Measurements from ENCODE around the gene RBSN. TPM values are rescaled to one million over a fixed set of nuclear protein-coding genes. Genes with fewer than 3 reads are reported as not detected.

RBSN gene
- total and polyA plus RNA-seq, 2 experiments from 2014 or later: 10.6 to 26.5 TPM

DNA sequence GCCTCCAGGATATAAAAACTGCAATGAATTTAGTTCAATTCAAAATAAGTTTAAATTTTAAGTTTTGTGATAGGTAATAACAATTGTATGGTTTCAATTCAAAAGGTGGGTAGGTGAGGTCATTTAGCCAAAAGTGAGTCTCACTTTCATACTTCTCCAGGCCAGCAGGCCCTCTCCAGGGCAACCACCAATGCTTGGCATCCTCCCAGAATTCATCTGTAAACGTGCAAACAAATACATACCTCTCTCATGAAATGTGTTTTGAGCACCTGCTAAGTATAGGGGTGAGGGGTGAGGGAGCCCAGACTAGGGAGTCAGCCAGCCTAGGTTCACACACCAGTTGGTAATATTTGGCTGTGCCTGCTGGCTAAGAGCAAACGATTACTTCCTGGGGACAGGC, 22.0 kb upstream of the RBSN start:
- Histone ChIP-seq H3K27me3 (ENCODE audit: insufficient read depth) (no peaks in the 10 kb centered on the region), H3F3A (replicated peaks; ENCODE audit: low read depth) (no peaks in the 10 kb centered on the region), H3K4me2 (no peak overlapping the region), H3K4me3 (no peak overlapping the region), H4K20me1 (replicated peaks; ENCODE audit: insufficient read depth) (no peaks in the 10 kb centered on the region), H3K27ac (ENCODE audit: low read depth) (no peak overlapping the region), H3K79me2 (replicated peaks; ENCODE audit: insufficient read depth) (no peaks in the 10 kb centered on the region), H3K9me2 (ENCODE audit: insufficient read depth) (no peaks in the 10 kb centered on the region), H3K36me3 (ENCODE audit: insufficient read depth) (no peaks in the 10 kb centered on the region), H2AFZ (0 out of 2 replicates have a peak overlapping the region, but pooled peaks have one; percentile 28), H3K4me1 (ENCODE audit: insufficient read depth) (no peaks in the 10 kb centered on the region)
- peaks cover 2% of the 10 kb centered on the region; the same call in 1 of the 3 replicates for H3K9me3 Mint-ChIP-seq
- H3K4me1 Mint-ChIP-seq: no peaks in the 10 kb centered on the region
- no peak for DNase-seq (ENCODE audit: low spot score)
- TF ChIP-seq NANOG (IDR thresholded peaks at IDR 0.05; ENCODE audit: borderline replicate concordance): no peak
- no peak for TF ChIP-seq ZNF331 (CRISPR knock-in tag; IDR thresholded peaks at IDR 0.05; ENCODE audit: low read depth)
- TF ChIP-seq EZH2phosphoT487 (IDR thresholded peaks at IDR 0.05; ENCODE audit: unreplicated experiment): no peak
- no peak for TF ChIP-seq EZH2 (IDR thresholded peaks at IDR 0.05; ENCODE audit: low read depth, unreplicated experiment)
- TF ChIP-seq STAT1 (IDR thresholded peaks at IDR 0.05; ENCODE audit: unreplicated experiment): no peak
- TF ChIP-seq, protein P1, sequence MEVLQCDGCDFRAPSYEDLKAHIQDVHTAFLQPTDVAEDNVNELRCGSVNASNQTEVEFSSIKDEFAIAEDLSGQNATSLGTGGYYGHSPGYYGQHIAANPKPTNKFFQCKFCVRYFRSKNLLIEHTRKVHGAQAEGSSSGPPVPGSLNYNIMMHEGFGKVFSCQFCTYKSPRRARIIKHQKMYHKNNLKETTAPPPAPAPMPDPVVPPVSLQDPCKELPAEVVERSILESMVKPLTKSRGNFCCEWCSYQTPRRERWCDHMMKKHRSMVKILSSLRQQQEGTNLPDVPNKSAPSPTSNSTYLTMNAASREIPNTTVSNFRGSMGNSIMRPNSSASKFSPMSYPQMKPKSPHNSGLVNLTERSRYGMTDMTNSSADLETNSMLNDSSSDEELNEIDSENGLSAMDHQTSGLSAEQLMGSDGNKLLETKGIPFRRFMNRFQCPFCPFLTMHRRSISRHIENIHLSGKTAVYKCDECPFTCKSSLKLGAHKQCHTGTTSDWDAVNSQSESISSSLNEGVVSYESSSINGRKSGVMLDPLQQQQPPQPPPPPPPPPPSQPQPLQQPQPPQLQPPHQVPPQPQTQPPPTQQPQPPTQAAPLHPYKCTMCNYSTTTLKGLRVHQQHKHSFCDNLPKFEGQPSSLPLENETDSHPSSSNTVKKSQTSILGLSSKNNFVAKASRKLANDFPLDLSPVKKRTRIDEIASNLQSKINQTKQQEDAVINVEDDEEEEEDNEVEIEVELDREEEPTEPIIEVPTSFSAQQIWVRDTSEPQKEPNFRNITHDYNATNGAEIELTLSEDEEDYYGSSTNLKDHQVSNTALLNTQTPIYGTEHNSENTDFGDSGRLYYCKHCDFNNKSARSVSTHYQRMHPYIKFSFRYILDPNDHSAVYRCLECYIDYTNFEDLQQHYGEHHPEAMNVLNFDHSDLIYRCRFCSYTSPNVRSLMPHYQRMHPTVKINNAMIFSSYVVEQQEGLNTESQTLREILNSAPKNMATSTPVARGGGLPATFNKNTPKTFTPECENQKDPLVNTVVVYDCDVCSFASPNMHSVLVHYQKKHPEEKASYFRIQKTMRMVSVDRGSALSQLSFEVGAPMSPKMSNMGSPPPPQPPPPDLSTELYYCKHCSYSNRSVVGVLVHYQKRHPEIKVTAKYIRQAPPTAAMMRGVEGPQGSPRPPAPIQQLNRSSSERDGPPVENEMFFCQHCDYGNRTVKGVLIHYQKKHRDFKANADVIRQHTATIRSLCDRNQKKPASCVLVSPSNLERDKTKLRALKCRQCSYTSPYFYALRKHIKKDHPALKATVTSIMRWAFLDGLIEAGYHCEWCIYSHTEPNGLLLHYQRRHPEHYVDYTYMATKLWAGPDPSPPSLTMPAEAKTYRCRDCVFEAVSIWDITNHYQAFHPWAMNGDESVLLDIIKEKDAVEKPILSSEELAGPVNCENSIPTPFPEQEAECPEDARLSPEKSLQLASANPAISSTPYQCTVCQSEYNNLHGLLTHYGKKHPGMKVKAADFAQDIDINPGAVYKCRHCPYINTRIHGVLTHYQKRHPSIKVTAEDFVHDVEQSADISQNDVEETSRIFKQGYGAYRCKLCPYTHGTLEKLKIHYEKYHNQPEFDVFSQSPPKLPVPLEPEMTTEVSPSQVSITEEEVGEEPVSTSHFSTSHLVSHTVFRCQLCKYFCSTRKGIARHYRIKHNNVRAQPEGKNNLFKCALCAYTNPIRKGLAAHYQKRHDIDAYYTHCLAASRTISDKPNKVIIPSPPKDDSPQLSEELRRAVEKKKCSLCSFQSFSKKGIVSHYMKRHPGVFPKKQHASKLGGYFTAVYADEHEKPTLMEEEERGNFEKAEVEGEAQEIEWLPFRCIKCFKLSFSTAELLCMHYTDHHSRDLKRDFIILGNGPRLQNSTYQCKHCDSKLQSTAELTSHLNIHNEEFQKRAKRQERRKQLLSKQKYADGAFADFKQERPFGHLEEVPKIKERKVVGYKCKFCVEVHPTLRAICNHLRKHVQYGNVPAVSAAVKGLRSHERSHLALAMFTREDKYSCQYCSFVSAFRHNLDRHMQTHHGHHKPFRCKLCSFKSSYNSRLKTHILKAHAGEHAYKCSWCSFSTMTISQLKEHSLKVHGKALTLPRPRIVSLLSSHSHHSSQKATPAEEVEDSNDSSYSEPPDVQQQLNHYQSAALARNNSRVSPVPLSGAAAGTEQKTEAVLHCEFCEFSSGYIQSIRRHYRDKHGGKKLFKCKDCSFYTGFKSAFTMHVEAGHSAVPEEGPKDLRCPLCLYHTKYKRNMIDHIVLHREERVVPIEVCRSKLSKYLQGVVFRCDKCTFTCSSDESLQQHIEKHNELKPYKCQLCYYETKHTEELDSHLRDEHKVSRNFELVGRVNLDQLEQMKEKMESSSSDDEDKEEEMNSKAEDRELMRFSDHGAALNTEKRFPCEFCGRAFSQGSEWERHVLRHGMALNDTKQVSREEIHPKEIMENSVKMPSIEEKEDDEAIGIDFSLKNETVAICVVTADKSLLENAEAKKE (CRISPR knock-in tag; IDR thresholded peaks at IDR 0.05): no peak
- TF ChIP-seq JUNB (IDR thresholded peaks at IDR 0.05; ENCODE audit: unreplicated experiment): no peak
- TF ChIP-seq, protein P2, sequence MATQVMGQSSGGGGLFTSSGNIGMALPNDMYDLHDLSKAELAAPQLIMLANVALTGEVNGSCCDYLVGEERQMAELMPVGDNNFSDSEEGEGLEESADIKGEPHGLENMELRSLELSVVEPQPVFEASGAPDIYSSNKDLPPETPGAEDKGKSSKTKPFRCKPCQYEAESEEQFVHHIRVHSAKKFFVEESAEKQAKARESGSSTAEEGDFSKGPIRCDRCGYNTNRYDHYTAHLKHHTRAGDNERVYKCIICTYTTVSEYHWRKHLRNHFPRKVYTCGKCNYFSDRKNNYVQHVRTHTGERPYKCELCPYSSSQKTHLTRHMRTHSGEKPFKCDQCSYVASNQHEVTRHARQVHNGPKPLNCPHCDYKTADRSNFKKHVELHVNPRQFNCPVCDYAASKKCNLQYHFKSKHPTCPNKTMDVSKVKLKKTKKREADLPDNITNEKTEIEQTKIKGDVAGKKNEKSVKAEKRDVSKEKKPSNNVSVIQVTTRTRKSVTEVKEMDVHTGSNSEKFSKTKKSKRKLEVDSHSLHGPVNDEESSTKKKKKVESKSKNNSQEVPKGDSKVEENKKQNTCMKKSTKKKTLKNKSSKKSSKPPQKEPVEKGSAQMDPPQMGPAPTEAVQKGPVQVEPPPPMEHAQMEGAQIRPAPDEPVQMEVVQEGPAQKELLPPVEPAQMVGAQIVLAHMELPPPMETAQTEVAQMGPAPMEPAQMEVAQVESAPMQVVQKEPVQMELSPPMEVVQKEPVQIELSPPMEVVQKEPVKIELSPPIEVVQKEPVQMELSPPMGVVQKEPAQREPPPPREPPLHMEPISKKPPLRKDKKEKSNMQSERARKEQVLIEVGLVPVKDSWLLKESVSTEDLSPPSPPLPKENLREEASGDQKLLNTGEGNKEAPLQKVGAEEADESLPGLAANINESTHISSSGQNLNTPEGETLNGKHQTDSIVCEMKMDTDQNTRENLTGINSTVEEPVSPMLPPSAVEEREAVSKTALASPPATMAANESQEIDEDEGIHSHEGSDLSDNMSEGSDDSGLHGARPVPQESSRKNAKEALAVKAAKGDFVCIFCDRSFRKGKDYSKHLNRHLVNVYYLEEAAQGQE (IDR thresholded peaks at IDR 0.05; ENCODE audit: unreplicated experiment): no peak
- no peak for TF ChIP-seq ZNF114 (CRISPR knock-in tag; IDR thresholded peaks at IDR 0.05)
- TF ChIP-seq, protein P3, sequence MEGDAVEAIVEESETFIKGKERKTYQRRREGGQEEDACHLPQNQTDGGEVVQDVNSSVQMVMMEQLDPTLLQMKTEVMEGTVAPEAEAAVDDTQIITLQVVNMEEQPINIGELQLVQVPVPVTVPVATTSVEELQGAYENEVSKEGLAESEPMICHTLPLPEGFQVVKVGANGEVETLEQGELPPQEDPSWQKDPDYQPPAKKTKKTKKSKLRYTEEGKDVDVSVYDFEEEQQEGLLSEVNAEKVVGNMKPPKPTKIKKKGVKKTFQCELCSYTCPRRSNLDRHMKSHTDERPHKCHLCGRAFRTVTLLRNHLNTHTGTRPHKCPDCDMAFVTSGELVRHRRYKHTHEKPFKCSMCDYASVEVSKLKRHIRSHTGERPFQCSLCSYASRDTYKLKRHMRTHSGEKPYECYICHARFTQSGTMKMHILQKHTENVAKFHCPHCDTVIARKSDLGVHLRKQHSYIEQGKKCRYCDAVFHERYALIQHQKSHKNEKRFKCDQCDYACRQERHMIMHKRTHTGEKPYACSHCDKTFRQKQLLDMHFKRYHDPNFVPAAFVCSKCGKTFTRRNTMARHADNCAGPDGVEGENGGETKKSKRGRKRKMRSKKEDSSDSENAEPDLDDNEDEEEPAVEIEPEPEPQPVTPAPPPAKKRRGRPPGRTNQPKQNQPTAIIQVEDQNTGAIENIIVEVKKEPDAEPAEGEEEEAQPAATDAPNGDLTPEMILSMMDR (conservative IDR thresholded peaks at IDR 0.05; ENCODE audit: low read depth in 2 of 2): no peak
- TF ChIP-seq, protein P4, sequence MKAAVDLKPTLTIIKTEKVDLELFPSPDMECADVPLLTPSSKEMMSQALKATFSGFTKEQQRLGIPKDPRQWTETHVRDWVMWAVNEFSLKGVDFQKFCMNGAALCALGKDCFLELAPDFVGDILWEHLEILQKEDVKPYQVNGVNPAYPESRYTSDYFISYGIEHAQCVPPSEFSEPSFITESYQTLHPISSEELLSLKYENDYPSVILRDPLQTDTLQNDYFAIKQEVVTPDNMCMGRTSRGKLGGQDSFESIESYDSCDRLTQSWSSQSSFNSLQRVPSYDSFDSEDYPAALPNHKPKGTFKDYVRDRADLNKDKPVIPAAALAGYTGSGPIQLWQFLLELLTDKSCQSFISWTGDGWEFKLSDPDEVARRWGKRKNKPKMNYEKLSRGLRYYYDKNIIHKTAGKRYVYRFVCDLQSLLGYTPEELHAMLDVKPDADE (IDR thresholded peaks at IDR 0.05): no peak
- TF ChIP-seq POLR2AphosphoS5 (IDR thresholded peaks at IDR 0.05; ENCODE audit: low read depth): no peak
- TF ChIP-seq CREB1 (CRISPR knock-in tag; IDR thresholded peaks at IDR 0.05; ENCODE audit: low read depth): no peak
- ATAC-seq: no peak
- H3K27ac Mint-ChIP-seq: no peak overlapping the region
- peaks cover 5% of the 10 kb centered on the region for H3K27me3 Mint-ChIP-seq (ENCODE audit: insufficient read depth, low read depth, poor library complexity)
- no peaks in the 10 kb centered on the region for H3K36me3 Mint-ChIP-seq (ENCODE audit: low read depth)
- no peak overlapping the region for H3K4me3 Mint-ChIP-seq

Data from GM23338 (cell line).